ENCODE results near the gene PSMA5. TPM values are rescaled to one million over a fixed set of nuclear protein-coding genes. Genes with fewer than 3 reads are reported as not detected.
A peak's percentile ranks its signal among the peaks of the same experiment; 100 is the strongest.

Gene PSMA5
- total RNA-seq, 1 experiment from 2014 or later = 133 TPM

GRCh38 chr1:109356915-109357314 lies 69.3 kb downstream of the PSMA5 start:
- no peak for TF ChIP-seq CTCF (conservative IDR thresholded peaks at IDR 0.05)
- Histone ChIP-seq H3K14ac (ENCODE audit: insufficient read depth, low read length) (no peak overlapping the region), H3K27me3 (ENCODE audit: insufficient read depth, low read length) (no peaks in the 10 kb centered on the region), H2BK120ac (ENCODE audit: low read depth, low read length, poor library complexity, severe bottlenecking) (no peak overlapping the region), H3K23me2 (ENCODE audit: insufficient read length, low read depth, low read length, poor library complexity, severe bottlenecking) (no peaks in the 10 kb centered on the region), H3K4ac (ENCODE audit: low read depth, low read length) (no peak overlapping the region), H3K79me1 (ENCODE audit: insufficient read depth, low read depth, low read length, poor library complexity, severe bottlenecking) (no peaks in the 10 kb centered on the region), H3K79me2 (ENCODE audit: insufficient read depth, low read length) (no peaks in the 10 kb centered on the region), H4K8ac (replicated peaks; ENCODE audit: insufficient read length, low read depth, low read length) (no peak overlapping the region), H3K23ac (ENCODE audit: insufficient read length, low read depth, low read length) (no peak overlapping the region), H2AFZ (ENCODE audit: low read length) (no peak overlapping the region), H3K4me2 (ENCODE audit: insufficient read depth, insufficient read length, low read length) (no peak overlapping the region), H2AK5ac (ENCODE audit: insufficient read length, low read length) (no peak overlapping the region), H3K9me3 (ENCODE audit: control insufficient read depth, low read depth, low read length) (no peaks in the 10 kb centered on the region), H3K56ac (ENCODE audit: insufficient read length, low read depth, low read length) (no peak overlapping the region), H3K18ac (ENCODE audit: insufficient read length, low read depth, low read length) (no peak overlapping the region), H2BK20ac (ENCODE audit: low read depth, low read length, poor library complexity, severe bottlenecking) (no peak overlapping the region), H4K20me1 (ENCODE audit: control insufficient read depth, insufficient read depth, insufficient read length) (no peaks in the 10 kb centered on the region), H3K27ac (ENCODE audit: insufficient read length, low read depth, low read length) (no peak overlapping the region), H4K5ac (ENCODE audit: insufficient read length, low read depth, low read length) (no peak overlapping the region), H3K4me1 (ENCODE audit: insufficient read depth, low read length) (no peaks in the 10 kb centered on the region), H2BK12ac (ENCODE audit: insufficient read length, low read depth, low read length) (no peak overlapping the region), H2BK15ac (ENCODE audit: low read depth, low read length) (no peak overlapping the region), H2BK5ac (ENCODE audit: insufficient read length, low read length) (no peak overlapping the region), H4K91ac (ENCODE audit: insufficient read length, low read depth, low read length) (no peak overlapping the region), H3T11ph (ENCODE audit: low read length) (no peak overlapping the region), H3K9ac (ENCODE audit: extremely low read depth, insufficient read length, low read length) (no peak overlapping the region)
- H3K4me3 Mint-ChIP-seq = no peak overlapping the region
- no CpG with 5 or more reads among the region's 1 CpG for WGBS (ENCODE audit: extremely low coverage, insufficient read length, low lambda C conversion rate)
- no peaks in the 10 kb centered on the region for H3K27me3 Mint-ChIP-seq (ENCODE audit: low read depth)
- H3K36me3 Mint-ChIP-seq (ENCODE audit: insufficient read depth in 1 of 3, low read depth in 3 of 3) = peaks cover 0 to 14% (median 14%) of the 10 kb centered on the region in 3 experiments; a peak in 5 of 7 replicates
- 0 out of 7 replicates have a peak overlapping the region, but pooled peaks of 1 of the 3 experiments have one; percentile 9 for H3K27ac Mint-ChIP-seq
- no peak for DNase-seq
- no peaks in the 10 kb centered on the region; a peak in 1 of 5 replicates for H3K9me3 Mint-ChIP-seq
- peaks cover 16 to 20% of the 10 kb centered on the region in 2 experiments for H3K4me1 Mint-ChIP-seq
